Endothelial cell of umbilical vein (primary cell): ENCODE results near the gene RAD51B. TPM values are rescaled to one million over a fixed set of nuclear protein-coding genes. Genes with fewer than 3 reads are reported as not detected.

Experiments used
- BruUV-seq: library from RNA; stranded (reverse); fragments of 400-500 nt; replicated peaks from 2 replicates; lab custom pipeline; 2021; lab: Mats Ljungman, UMichigan
- CTCF ChIA-PET: fragments of 300-600, 350-600 bp; sonication (Branson Sonifier 250); formaldehyde crosslinking; loops from one replicate; lab custom pipeline; 2021; ENCODE audit warnings: antibody characterized with exemption, inconsistent platforms; lab: Charles Lee
- POLR2A ChIA-PET: fragments of 300-600, 350-600 bp; sonication (Branson Sonifier 250); formaldehyde crosslinking; loops from one replicate; lab custom pipeline; 2021; ENCODE audit warnings: antibody characterized with exemption, inconsistent platforms; lab: Charles Lee
- DNase-seq: peaks from one replicate; pipeline ENCODE4 v3.0.0-alpha.2; 2011; ENCODE audit warnings: low read depth, low spot score
- FAIRE-seq: peaks from 2 replicates; lab custom pipeline; 2011; peaks lifted over from hg19 to GRCh38; lab: Jason Lieb, UNC
- H2AFZ ChIP-seq: 2 replicates; pipeline ENCODE4 v1.6.0; 2012; ENCODE audit warnings: low read depth, low read length, control low read depth, inconsistent platforms
- H3K27ac ChIP-seq: 2 replicates; pipeline ENCODE4 v1.5.1; 2011; ENCODE audit warnings: low read depth, mild to moderate bottlenecking, control low read depth, low read length, moderate library complexity; ENCODE audit not compliant: insufficient read depth
- H3K27me3 ChIP-seq, 2 experiments: 2 replicates each; pipeline versions ENCODE4 v1.6.0 to v1.6.1; 2011; ENCODE audit warnings: low read length in 2 of 2, mixed read lengths in 1 of 2; ENCODE audit not compliant: control insufficient read depth in 2 of 2, insufficient read depth in 2 of 2
- H3K36me3 ChIP-seq, 2 experiments: 2 replicates in 1 of 2; 3 replicates in 1 of 2; pipeline ENCODE4 v1.5.1; 2011; ENCODE audit warnings: low read length in 2 of 2, mild to moderate bottlenecking in 1 of 2, moderate library complexity in 1 of 2; ENCODE audit not compliant: control insufficient read depth in 2 of 2, insufficient read depth in 2 of 2; ENCODE audit errors: extremely low read depth in 1 of 2
- H3K4me1 ChIP-seq: 3 replicates; pipeline ENCODE4 v1.5.1; 2011; ENCODE audit warnings: mild to moderate bottlenecking, low read length; ENCODE audit not compliant: control insufficient read depth, insufficient read depth; ENCODE audit errors: extremely low read depth
- H3K4me2 ChIP-seq: 2 replicates; pipeline ENCODE4 v1.6.1; 2011; ENCODE audit warnings: low read length, control low read depth, mixed read lengths; ENCODE audit not compliant: insufficient read depth
- H3K4me3 ChIP-seq, 3 experiments: fragments of 200-600 bp in 1 of 3; sonication (generic), shearing (Covaris generic) in 1 of 3; replicated peaks in 1 of 3; 2 replicates each; pipeline ENCODE4 v1.5.1; 2011 to 2016; ENCODE audit warnings: control low read depth in 3 of 3, low read length in 3 of 3, mild to moderate bottlenecking in 2 of 3, inconsistent platforms in 1 of 3, low read depth in 1 of 3, moderate library complexity in 1 of 3; ENCODE audit not compliant: insufficient read depth in 1 of 3
- H3K79me2 ChIP-seq: 2 replicates; pipeline ENCODE4 v1.6.0; 2012; ENCODE audit warnings: low read length, inconsistent platforms; ENCODE audit not compliant: control insufficient read depth, insufficient read depth
- H3K9ac ChIP-seq: replicated peaks from 2 replicates; pipeline ENCODE3; 2011; ENCODE audit warnings: low read length, control low read depth; ENCODE audit not compliant: insufficient read depth; ENCODE audit errors: extremely low read depth
- H3K9me1 ChIP-seq: replicated peaks from 3 replicates; pipeline ENCODE4 v1.6.0; 2011; ENCODE audit warnings: mild to moderate bottlenecking, low read length; ENCODE audit not compliant: control insufficient read depth, insufficient read depth; ENCODE audit errors: extremely low read depth
- H3K9me3 ChIP-seq: replicated peaks from 2 replicates; pipeline ENCODE4 v1.5.1; 2012; ENCODE audit warnings: low read length, inconsistent platforms; ENCODE audit not compliant: control insufficient read depth, insufficient read depth
- H4K20me1 ChIP-seq: replicated peaks from 2 replicates; pipeline ENCODE3; 2011; ENCODE audit warnings: mild to moderate bottlenecking, low read length; ENCODE audit not compliant: control insufficient read depth, insufficient read depth; ENCODE audit errors: extremely low read depth
- CTCF ChIP-seq, 2 donors: IDR thresholded peaks; 1 replicate in 1 of 2; 2 replicates in 1 of 2; pipeline ENCODE4 v1.5.1; 2011; ENCODE audit warnings: low read length in 2 of 2, mild to moderate bottlenecking in 2 of 2, moderate library complexity in 2 of 2, control low read depth in 1 of 2, inconsistent platforms in 1 of 2, low read depth in 1 of 2; ENCODE audit not compliant: insufficient read depth in 1 of 2; ENCODE audit errors: extremely low read depth in 1 of 2
- EZH2 ChIP-seq: IDR thresholded peaks from 2 replicates; pipeline ENCODE4 v1.6.1; 2012; ENCODE audit warnings: borderline replicate concordance, low read depth, mild to moderate bottlenecking, moderate library complexity, low read length, inconsistent platforms; ENCODE audit not compliant: severe bottlenecking
- FOS ChIP-seq: IDR thresholded peaks from 2 replicates; pipeline ENCODE4 v1.6.1; 2011; ENCODE audit warnings: mild to moderate bottlenecking, low read length, moderate library complexity, borderline replicate concordance; ENCODE audit not compliant: insufficient read depth
- MAX ChIP-seq: IDR thresholded peaks from 2 replicates; pipeline ENCODE4 v1.6.1; 2011; ENCODE audit not compliant: insufficient read depth, insufficient read length
- POLR2A ChIP-seq: IDR thresholded peaks from 2 replicates; pipeline ENCODE4 v1.6.1; 2012; ENCODE audit warnings: low read depth, mild to moderate bottlenecking, control low read depth, low read length
- dilution Hi-C: fragments of 300-500 bp; cut with MboI; formaldehyde crosslinking; loops from one replicate; pipeline ENCODE4 v1.15.0; 2019; ENCODE audit warnings: low sequenced_read_pairs; ENCODE audit not compliant: extremely low pct_ligation_motif_present
- intact Hi-C: fragments of 100-400 bp; cut with micrococcal nuclease; formaldehyde crosslinking; loops from one replicate; pipeline ENCODE4 v1.10.0; 2022
- polyA plus RNA-seq, 4 experiments: library from polyadenylated mRNA; depleted of rRNA in 3 of 4; stranded (reverse) in 3 of 4; unstranded in 1 of 4; fragments of >200 nt; gene quantifications; 2 replicates each; pipeline versions ENCODE4 v1.2.1 to v1.2.3, GENCODE V29; 2011 to 2012; ENCODE audit warnings: missing spikeins in 1 of 4
- total RNA-seq: library from RNA; stranded (reverse); gene quantifications from 2 replicates; pipeline ENCODE4 v1.2.3, GENCODE V29; 2021

The RAD51B gene
- total and polyA plus RNA-seq, 2 donors (not counting 3 experiments of a cell fraction or from before 2014, with no cell fraction given) = 3.9 to 19.0 TPM

GRCh38 chr14:67837011-67837624, 17.5 kb downstream of the RAD51B start:
- no peaks in the 10 kb centered on the region for H3K4me1 ChIP-seq
- CTCF ChIA-PET = interaction anchor here (0.6 to 2.1 kb wide), 14 partner anchors 9 to 1007 kb away, joined by 3 to 18 read pairs (median 3); no protein-coding TSS in a partner anchor
- no peaks in the 10 kb centered on the region for H3K9me3 ChIP-seq
- H4K20me1 ChIP-seq = no peaks in the 10 kb centered on the region
- no peaks in the 10 kb centered on the region for H3K27me3 ChIP-seq
- no peaks in the 10 kb centered on the region for H3K9me1 ChIP-seq
- H3K4me2 ChIP-seq = no peak overlapping the region
- no peaks in the 10 kb centered on the region for H3K79me2 ChIP-seq
- H2AFZ ChIP-seq = no peak overlapping the region
- POLR2A ChIA-PET = no interaction called here
- H3K4me3 ChIP-seq = no peak overlapping the region
- no peak for TF ChIP-seq POLR2A
- peak; percentile 40 to 49 for TF ChIP-seq CTCF (IDR thresholded peaks at IDR 0.05; ENCODE audit: extremely low read depth in 1 of 2, insufficient read depth in 1 of 2, low read depth in 1 of 2, low read length in 2 of 2)
- no peak for TF ChIP-seq MAX
- H3K9ac ChIP-seq = no peak overlapping the region
- FAIRE-seq = peak; percentile 54
- peak; percentile 82 for DNase-seq
- H3K27ac ChIP-seq = no peak overlapping the region
- no peaks in the 10 kb centered on the region for H3K36me3 ChIP-seq
- dilution Hi-C loops = no loop called here
- intact Hi-C loops = loop anchor here (1.0 to 5.0 kb wide), 6 partner anchors 44 to 1007 kb away; no protein-coding TSS in a partner anchor
- BruUV-seq = no TSS peak

GRCh38 chr14:67846029-67846610, 26.5 kb downstream of the RAD51B start:
- ChIA-PET POLR2A (no interaction called here), CTCF (interaction anchor here (1.6 kb wide), 1 partner anchor 9 kb away, joined by 4 read pairs; no protein-coding TSS in a partner anchor)
- Histone ChIP-seq H3K4me2 (no peak overlapping the region), H4K20me1 (no peaks in the 10 kb centered on the region), H3K36me3 (no peaks in the 10 kb centered on the region), H3K4me1 (no peaks in the 10 kb centered on the region), H3K27me3 (no peaks in the 10 kb centered on the region), H3K9me3 (no peaks in the 10 kb centered on the region), H3K9me1 (no peaks in the 10 kb centered on the region), H3K79me2 (no peaks in the 10 kb centered on the region), H3K4me3 (no peak overlapping the region), H3K27ac (no peak overlapping the region), H2AFZ (no peak overlapping the region), H3K9ac (no peak overlapping the region)
- TF ChIP-seq EZH2 (no peak), FOS (no peak), CTCF (IDR thresholded peaks at IDR 0.05; ENCODE audit: extremely low read depth in 1 of 2, insufficient read depth in 1 of 2, low read depth in 1 of 2, low read length in 2 of 2) (no peak), POLR2A (no peak)
- dilution Hi-C loops (no loop called here), intact Hi-C loops (no loop called here)
- DNase-seq (no peak), FAIRE-seq (no peak)
- BruUV-seq = no TSS peak
